ENCODE data around the gene KLK11.
A peak's percentile ranks its signal among the peaks of the same experiment; 100 is the strongest.

KLK11 gene

GRCh38 chr19:51026554-51026831 lies at the start of gene KLK11:
KLK11 (minus strand) TSS chr19:51026616; CDS start chr19:51025631, 985 bp downstream.
- DNase-seq (ENCODE audit: low read depth, low spot score), result no peak
- H3K27ac ChIP-seq, result peak within 1 kb of the TSS; percentile 86

- DNase-seq (ENCODE audit: low read depth, low spot score), result peak; percentile 39
- H3K27ac ChIP-seq, result no peak overlapping the region
These were observed 49.6 kb upstream of the KLK11 start for GRCh38 chr19:51075998-51076397.

GRCh38 chr19:51071095-51071405 lies 44.6 kb upstream of the KLK11 start:
- peak; percentile 54 for DNase-seq (ENCODE audit: low read depth, low spot score)
- H3K27ac ChIP-seq, result peak overlapping the region; percentile 56

GRCh38 chr19:51070334-51071094 lies 44.1 kb upstream of the KLK11 start:
- no peak for DNase-seq (ENCODE audit: low read depth, low spot score)
- H3K27ac ChIP-seq, result peak overlapping the region; percentile 56

- H3K27ac ChIP-seq, result no peak overlapping the region
- no peak for DNase-seq (ENCODE audit: low read depth, low spot score)
These were observed 40.2 kb upstream of the KLK11 start for GRCh38 chr19:51066393-51067186.

GRCh38 chr19:51065221-51065960 lies 39.0 kb upstream of the KLK11 start:
- H3K27ac ChIP-seq, result peak overlapping the region; percentile 8
- no peak for DNase-seq (ENCODE audit: low read depth, low spot score)

- DNase-seq (ENCODE audit: low read depth, low spot score), result no peak
- H3K27ac ChIP-seq, result peak within 1 kb of the TSS; percentile 8
These were observed 38.3 kb upstream of the KLK11 start, which contains the start of gene KLK13 for GRCh38 chr19:51064534-51065220. KLK13 (minus strand) TSS chr19:51065092; CDS start chr19:51065067, 25 bp downstream.

GRCh38 chr19:51063664-51064063 lies 37.2 kb upstream of the KLK11 start:
- DNase-seq (ENCODE audit: low read depth, low spot score), result no peak
- H3K27ac ChIP-seq, result no peak overlapping the region

GRCh38 chr19:51060973-51061372 lies 34.6 kb upstream of the KLK11 start:
- no peak overlapping the region for H3K27ac ChIP-seq
- DNase-seq (ENCODE audit: low read depth, low spot score), result no peak

- no peak for DNase-seq (ENCODE audit: low read depth, low spot score)
These were observed 33.9 kb upstream of the KLK11 start for GRCh38 chr19:51060336-51060735.

GRCh38 chr19:51059715-51060114 lies 33.3 kb upstream of the KLK11 start:
- no peak overlapping the region for H3K27ac ChIP-seq
- no peak for DNase-seq (ENCODE audit: low read depth, low spot score)

More at GRCh38 chr19:51060336-51060735, 33.9 kb upstream of the KLK11 start:
- no peak overlapping the region for H3K27ac ChIP-seq

GRCh38 chr19:51055866-51056265 lies 29.4 kb upstream of the KLK11 start:
- DNase-seq (ENCODE audit: low read depth, low spot score), result no peak

GRCh38 chr19:51047031-51047335 lies 20.6 kb upstream of the KLK11 start:
- no peak for DNase-seq (ENCODE audit: low read depth, low spot score)
- no peak overlapping the region for H3K27ac ChIP-seq

More at GRCh38 chr19:51055866-51056265, 29.4 kb upstream of the KLK11 start:
- H3K27ac ChIP-seq, result no peak overlapping the region

- no peak for DNase-seq (ENCODE audit: low read depth, low spot score)
- H3K27ac ChIP-seq, result no peak overlapping the region
These were observed 17.9 kb upstream of the KLK11 start for GRCh38 chr19:51044327-51044726.

GRCh38 chr19:51043497-51043896 lies 17.1 kb upstream of the KLK11 start:
- no peak overlapping the region for H3K27ac ChIP-seq
- no peak for DNase-seq (ENCODE audit: low read depth, low spot score)

GRCh38 chr19:51040151-51040550 lies 13.7 kb upstream of the KLK11 start:
- no peak overlapping the region for H3K27ac ChIP-seq
- DNase-seq (ENCODE audit: low read depth, low spot score), result no peak

- no peak for DNase-seq (ENCODE audit: low read depth, low spot score)
- no peak overlapping the region for H3K27ac ChIP-seq
These were observed 10.1 kb upstream of the KLK11 start for GRCh38 chr19:51036519-51036918.

GRCh38 chr19:51034704-51035103 lies 8.3 kb upstream of the KLK11 start, which contains the start of gene KLK12:
KLK12 (minus strand) TSS chr19:51035002; CDS start chr19:51034621, 381 bp downstream.
- peak within 1 kb of the TSS; percentile 41 for H3K27ac ChIP-seq
- DNase-seq (ENCODE audit: low read depth, low spot score), result no peak

- DNase-seq (ENCODE audit: low read depth, low spot score), result no peak
- H3K27ac ChIP-seq, result no peak overlapping the region
These were observed 5.4 kb upstream of the KLK11 start for GRCh38 chr19:51031880-51032225.

- no peak for DNase-seq (ENCODE audit: low read depth, low spot score)
These were observed 4.9 kb upstream of the KLK11 start for GRCh38 chr19:51031220-51031879.

More at GRCh38 chr19:51031220-51031879, 4.9 kb upstream of the KLK11 start:
- H3K27ac ChIP-seq, result no peak overlapping the region
